Mesothelial cell of epicardium (in vitro differentiated cells): ENCODE results near the gene CSNK2A1. TPM values are rescaled to one million over a fixed set of nuclear protein-coding genes. Genes with fewer than 3 reads are reported as not detected.

Experiments used
- DNase-seq, 2 experiments: peaks; one replicate each; pipeline ENCODE4 v3.0.0; 2021; ENCODE audit warnings: low spot score in 2 of 2; ENCODE audit not compliant: unreplicated experiment in 2 of 2
- H3K27ac Mint-ChIP-seq: 2 replicates; pipeline ENCODE4 v1.8.0; 2021; ENCODE audit warnings: mixed read lengths
- H3K27me3 Mint-ChIP-seq: 2 replicates; pipeline ENCODE4 v1.8.0; 2021; ENCODE audit warnings: low read depth, mixed read lengths
- H3K36me3 Mint-ChIP-seq: 2 replicates; pipeline ENCODE4 v1.8.0; 2021; ENCODE audit warnings: mixed read lengths
- H3K4me1 Mint-ChIP-seq: 2 replicates; pipeline ENCODE4 v1.8.0; 2021; ENCODE audit warnings: mixed read lengths
- H3K4me3 Mint-ChIP-seq: 2 replicates; pipeline ENCODE4 v1.8.0; 2021; ENCODE audit warnings: mild to moderate bottlenecking, moderate library complexity, mixed read lengths
- H3K9me3 Mint-ChIP-seq: 2 replicates; pipeline ENCODE4 v1.8.0; 2021; ENCODE audit warnings: mixed read lengths
- total RNA-seq: library from RNA; stranded (reverse); gene quantifications from 3 replicates; pipeline ENCODE4 v1.2.1, GENCODE V29; 2021
- TF ChIP-seq, protein P1 (sequence below): fragments of 200-600 bp; sonication (generic); IDR thresholded peaks from one replicate; pipeline ENCODE4 v1.5.0; 2021; ENCODE audit warnings: antibody characterized with exemption; ENCODE audit not compliant: unreplicated experiment

The CSNK2A1 gene
- total RNA-seq, 1 donor from 2014 or later = 164 TPM

DNA sequence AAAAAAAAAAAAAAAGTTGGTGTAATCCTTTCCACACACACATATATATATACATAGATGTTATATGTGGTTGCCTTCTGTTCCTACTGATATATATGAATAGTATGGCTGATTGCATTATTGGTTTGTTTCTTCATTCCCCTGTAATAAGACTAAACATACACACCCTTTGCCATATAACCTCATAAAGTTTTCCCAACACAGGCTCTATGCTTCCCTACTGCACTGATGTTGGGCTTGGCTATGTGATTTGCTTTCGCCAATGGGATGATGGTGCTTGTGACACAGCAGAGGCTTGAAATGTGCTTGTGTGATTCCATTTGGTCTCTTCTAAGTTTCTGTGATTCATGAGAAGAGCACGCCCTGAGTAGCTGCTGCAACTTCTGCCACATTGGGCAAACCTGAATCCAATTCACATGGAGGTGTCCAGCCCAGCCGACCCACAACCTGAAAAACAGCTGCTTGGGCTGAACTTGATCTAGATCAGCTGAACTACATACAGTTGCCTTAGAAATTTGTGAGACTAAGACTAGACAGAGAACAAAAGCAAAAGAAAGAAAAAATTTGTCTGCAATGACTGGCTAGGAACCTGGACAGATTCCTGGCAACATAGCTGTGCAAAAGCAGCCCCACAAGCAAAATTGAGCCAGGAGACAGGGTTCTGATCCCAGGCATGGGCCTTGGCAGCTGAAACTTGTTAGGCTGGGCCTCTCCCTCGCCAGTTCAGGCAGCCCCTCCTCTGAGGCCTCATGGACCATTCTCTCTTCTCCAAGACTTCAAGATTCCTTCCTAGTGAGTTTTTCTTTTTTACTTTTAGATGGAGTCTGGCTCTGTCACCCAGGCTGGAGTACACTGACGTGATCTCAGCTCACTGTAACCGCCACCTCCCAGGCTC is 67.9 kb downstream of the CSNK2A1 start:
- TF ChIP-seq, protein P1, sequence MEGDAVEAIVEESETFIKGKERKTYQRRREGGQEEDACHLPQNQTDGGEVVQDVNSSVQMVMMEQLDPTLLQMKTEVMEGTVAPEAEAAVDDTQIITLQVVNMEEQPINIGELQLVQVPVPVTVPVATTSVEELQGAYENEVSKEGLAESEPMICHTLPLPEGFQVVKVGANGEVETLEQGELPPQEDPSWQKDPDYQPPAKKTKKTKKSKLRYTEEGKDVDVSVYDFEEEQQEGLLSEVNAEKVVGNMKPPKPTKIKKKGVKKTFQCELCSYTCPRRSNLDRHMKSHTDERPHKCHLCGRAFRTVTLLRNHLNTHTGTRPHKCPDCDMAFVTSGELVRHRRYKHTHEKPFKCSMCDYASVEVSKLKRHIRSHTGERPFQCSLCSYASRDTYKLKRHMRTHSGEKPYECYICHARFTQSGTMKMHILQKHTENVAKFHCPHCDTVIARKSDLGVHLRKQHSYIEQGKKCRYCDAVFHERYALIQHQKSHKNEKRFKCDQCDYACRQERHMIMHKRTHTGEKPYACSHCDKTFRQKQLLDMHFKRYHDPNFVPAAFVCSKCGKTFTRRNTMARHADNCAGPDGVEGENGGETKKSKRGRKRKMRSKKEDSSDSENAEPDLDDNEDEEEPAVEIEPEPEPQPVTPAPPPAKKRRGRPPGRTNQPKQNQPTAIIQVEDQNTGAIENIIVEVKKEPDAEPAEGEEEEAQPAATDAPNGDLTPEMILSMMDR = no peak
- no peak for DNase-seq
- no peaks in the 10 kb centered on the region for H3K27me3 Mint-ChIP-seq
- H3K4me1 Mint-ChIP-seq = peaks cover 2% of the 10 kb centered on the region
- H3K9me3 Mint-ChIP-seq = peaks cover 27% of the 10 kb centered on the region
- H3K27ac Mint-ChIP-seq = peak overlapping the region; percentile 83
- peaks cover 28% of the 10 kb centered on the region for H3K36me3 Mint-ChIP-seq
- no peak overlapping the region for H3K4me3 Mint-ChIP-seq

DNA sequence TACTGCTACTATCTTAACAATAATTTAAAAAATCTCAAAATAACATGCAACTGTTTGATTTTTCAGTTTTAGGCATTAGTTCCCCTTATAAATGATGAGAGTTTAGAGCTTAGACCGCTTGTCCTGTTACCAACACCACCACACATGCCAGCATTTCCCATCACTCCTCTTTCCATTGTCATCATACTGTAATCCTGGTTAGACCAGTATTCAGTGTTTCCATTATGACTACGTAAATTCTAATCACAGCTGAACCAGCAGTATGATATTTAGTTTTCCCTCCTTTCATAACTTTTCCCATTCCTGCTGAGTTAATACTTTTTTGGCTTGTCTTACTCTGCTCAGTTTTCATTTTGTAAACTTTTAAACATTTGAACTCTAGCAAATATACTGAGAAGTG is 69.0 kb downstream of the CSNK2A1 start:
- peaks cover 39% of the 10 kb centered on the region for H3K9me3 Mint-ChIP-seq
- TF ChIP-seq, protein P1 = no peak
- no peak overlapping the region for H3K4me3 Mint-ChIP-seq
- no peak for DNase-seq
- H3K27me3 Mint-ChIP-seq = no peaks in the 10 kb centered on the region
- H3K27ac Mint-ChIP-seq = no peak overlapping the region
- H3K36me3 Mint-ChIP-seq = peaks cover 28% of the 10 kb centered on the region
- peaks cover 2% of the 10 kb centered on the region for H3K4me1 Mint-ChIP-seq

DNA sequence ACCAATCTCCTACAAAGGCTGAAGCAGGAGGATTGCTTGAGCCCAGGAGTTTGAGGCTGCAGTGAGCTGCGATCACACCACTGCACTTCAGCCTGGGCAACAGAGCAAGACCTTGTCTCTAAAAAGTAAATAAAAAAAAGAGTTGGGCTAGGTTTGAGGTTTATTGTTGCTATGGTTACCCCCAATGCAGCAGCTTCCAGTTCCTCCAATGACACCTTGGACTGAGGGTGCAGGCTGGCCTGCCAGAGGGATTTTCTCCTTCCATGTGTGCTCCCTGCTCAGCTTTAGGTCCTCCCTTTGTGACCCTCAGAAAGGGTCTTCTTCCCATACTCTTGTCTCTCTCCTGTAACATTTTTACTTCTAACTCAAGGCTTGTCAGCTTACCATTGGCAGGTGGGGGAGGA is 70.7 kb downstream of the CSNK2A1 start:
- no peak for DNase-seq
- TF ChIP-seq, protein P1 = no peak
- no peaks in the 10 kb centered on the region for H3K27me3 Mint-ChIP-seq
- H3K9me3 Mint-ChIP-seq = peaks cover 53% of the 10 kb centered on the region
- no peak overlapping the region for H3K4me3 Mint-ChIP-seq
- H3K27ac Mint-ChIP-seq = no peak overlapping the region
- H3K4me1 Mint-ChIP-seq = no peaks in the 10 kb centered on the region
- H3K36me3 Mint-ChIP-seq = peaks cover 24% of the 10 kb centered on the region

DNA sequence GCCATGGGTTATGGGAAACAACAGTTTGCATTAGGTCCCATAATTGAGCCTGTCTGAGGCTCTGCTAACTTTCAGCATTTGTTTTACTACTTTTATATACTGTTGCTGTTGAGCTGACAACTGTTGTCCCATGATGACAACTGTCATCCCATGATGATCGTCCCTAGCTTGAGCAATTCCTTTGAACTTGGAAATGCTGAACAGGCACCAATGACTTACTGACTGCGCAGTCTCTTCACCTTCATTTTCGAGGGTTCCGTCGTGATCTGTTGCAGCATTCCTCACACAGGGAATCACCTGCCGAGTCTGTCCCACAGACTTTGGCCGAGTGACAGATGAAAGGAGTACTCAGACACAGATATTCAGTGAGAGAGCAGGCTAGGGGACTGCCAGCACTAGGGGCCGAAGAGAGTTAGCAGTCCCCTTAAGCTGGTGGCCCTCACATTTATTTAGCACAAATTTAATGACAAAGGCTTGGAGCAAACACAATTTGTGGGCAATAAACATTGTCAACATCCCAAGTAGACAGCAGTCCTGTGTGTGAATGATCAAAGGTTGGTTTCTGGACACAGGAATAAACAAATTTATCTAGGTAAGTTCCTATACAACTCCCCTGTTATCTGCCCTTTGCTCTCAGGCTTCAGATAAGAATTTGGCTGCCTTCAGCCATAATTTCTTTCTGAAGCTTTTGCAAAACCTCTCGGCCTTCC is 71.3 kb downstream of the CSNK2A1 start:
- TF ChIP-seq, protein P1 = no peak
- H3K27ac Mint-ChIP-seq = no peak overlapping the region
- peaks cover 56% of the 10 kb centered on the region for H3K9me3 Mint-ChIP-seq
- DNase-seq = no peak
- H3K36me3 Mint-ChIP-seq = peaks cover 25% of the 10 kb centered on the region
- H3K4me1 Mint-ChIP-seq = no peaks in the 10 kb centered on the region
- H3K27me3 Mint-ChIP-seq = no peaks in the 10 kb centered on the region
- no peak overlapping the region for H3K4me3 Mint-ChIP-seq

DNA sequence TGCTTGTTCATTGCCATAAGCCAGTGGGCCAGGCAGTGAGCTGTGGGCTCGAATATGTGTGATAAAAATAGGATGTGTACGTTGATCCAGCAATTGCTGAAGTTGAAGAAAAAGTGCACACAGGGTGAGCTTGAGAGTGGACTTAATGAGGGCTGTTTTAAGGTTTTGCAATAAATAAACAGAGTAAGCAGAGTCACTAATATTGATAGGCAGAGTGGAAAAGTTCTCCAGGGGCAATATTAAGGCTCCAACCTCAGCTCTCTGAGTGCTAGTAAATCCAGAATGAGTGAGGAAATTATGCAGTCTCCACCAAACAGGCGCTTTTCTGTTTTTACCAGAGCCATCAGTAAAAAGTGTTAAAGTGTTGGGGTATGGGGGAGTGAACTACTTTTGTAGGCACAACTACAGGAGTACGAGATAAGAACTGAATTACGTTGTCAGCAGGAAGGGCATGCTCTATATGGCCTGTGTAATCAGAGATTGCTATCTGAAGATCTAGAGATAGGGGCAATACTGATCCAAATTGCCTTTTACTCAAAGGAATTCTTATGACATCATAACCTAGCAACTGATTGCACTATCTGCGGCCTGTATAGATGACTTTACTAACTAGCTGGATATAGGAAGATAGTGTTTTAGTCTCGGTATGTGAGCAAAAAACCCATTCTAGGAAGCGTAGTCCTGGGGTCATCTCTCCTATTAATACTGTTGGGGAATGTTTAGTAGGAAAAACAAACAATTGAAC is 73.7 kb downstream of the CSNK2A1 start:
- DNase-seq = no peak
- Mint-ChIP-seq H3K27me3 (no peaks in the 10 kb centered on the region), H3K4me1 (no peaks in the 10 kb centered on the region), H3K9me3 (peaks cover 65% of the 10 kb centered on the region), H3K36me3 (peaks cover 21% of the 10 kb centered on the region), H3K4me3 (no peak overlapping the region), H3K27ac (no peak overlapping the region)
- TF ChIP-seq, protein P1 = no peak
